Measurements from ENCODE around the gene FUCA1. TPM values are rescaled to one million over a fixed set of nuclear protein-coding genes. Genes with fewer than 3 reads are reported as not detected.

Gene FUCA1
- total RNA-seq, 2 donors from 2014 or later, result 17.0 to 21.0 TPM

DNA sequence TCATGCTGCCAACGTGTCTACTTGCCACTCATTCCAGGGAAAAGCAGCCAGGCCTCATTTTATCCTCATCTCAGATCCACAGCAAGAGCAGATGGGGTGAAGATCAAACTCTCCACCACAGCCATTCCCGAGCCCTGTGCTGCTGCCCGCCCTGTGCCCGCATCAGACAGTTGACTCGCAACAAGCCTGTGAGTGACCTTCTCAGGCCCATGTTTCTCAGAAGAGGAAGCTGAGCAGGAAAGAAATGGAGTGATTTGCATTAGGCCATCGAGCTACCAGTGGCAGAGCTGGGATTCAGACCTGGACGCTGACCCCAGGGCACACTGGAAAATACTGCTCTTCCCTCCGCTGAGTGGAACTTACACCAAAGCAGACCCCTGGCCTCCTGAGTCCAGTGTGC is 43.8 kb upstream of the FUCA1 start:
- no peaks in the 10 kb centered on the region for H3K9me3 ChIP-seq
- H3K4me3 ChIP-seq, result no peak overlapping the region
- TF ChIP-seq, protein P1, sequence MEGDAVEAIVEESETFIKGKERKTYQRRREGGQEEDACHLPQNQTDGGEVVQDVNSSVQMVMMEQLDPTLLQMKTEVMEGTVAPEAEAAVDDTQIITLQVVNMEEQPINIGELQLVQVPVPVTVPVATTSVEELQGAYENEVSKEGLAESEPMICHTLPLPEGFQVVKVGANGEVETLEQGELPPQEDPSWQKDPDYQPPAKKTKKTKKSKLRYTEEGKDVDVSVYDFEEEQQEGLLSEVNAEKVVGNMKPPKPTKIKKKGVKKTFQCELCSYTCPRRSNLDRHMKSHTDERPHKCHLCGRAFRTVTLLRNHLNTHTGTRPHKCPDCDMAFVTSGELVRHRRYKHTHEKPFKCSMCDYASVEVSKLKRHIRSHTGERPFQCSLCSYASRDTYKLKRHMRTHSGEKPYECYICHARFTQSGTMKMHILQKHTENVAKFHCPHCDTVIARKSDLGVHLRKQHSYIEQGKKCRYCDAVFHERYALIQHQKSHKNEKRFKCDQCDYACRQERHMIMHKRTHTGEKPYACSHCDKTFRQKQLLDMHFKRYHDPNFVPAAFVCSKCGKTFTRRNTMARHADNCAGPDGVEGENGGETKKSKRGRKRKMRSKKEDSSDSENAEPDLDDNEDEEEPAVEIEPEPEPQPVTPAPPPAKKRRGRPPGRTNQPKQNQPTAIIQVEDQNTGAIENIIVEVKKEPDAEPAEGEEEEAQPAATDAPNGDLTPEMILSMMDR (IDR thresholded peaks at IDR 0.05), result no peak
- DNase-seq (ENCODE audit: low spot score), result no peak
- no peaks in the 10 kb centered on the region for H3K36me3 ChIP-seq
- H3K4me1 ChIP-seq, result no peaks in the 10 kb centered on the region
- no peaks in the 10 kb centered on the region for H3K27me3 ChIP-seq
- no peak overlapping the region for H3K27ac ChIP-seq

DNA sequence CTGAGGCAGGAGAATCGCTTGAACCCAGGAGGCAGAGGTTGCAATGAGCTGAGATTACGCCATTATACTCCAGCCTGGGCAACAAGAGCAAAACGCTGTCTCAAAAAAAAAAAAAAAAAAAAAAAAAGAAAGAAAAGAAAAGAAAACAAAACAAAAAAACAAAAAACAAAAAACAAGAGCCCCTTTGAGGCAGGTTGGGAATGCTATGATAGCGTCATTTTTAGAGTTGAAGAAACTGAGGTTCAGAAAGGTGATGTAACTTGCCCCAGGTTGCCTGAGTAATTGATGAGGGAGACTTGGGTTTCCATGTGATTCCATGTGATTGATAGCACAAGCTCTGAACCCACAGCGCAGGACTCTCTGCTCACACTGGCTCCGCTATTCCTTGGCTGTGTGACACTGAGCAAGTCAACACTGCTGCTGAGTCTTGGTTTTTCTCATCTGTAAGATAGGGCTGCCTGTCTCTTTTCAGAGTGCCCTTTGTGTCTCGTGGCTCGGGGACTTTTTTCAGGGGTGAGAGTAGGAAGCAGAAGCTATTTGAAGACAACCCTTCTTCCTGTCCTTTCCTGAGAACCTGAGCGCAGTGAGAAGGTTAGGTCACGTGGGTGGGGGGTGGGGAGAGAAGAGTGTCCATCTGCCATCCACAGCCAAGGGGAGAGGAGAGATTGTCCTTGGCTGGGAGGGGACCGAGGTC is 42.6 kb upstream of the FUCA1 start:
- Histone ChIP-seq H3K36me3 (no peaks in the 10 kb centered on the region), H3K27me3 (no peaks in the 10 kb centered on the region), H3K4me1 (no peaks in the 10 kb centered on the region), H3K4me3 (no peak overlapping the region), H3K27ac (no peak overlapping the region), H3K9me3 (no peaks in the 10 kb centered on the region)
- DNase-seq (ENCODE audit: low spot score), result no peak
- TF ChIP-seq, protein P1 (IDR thresholded peaks at IDR 0.05), result no peak

DNA sequence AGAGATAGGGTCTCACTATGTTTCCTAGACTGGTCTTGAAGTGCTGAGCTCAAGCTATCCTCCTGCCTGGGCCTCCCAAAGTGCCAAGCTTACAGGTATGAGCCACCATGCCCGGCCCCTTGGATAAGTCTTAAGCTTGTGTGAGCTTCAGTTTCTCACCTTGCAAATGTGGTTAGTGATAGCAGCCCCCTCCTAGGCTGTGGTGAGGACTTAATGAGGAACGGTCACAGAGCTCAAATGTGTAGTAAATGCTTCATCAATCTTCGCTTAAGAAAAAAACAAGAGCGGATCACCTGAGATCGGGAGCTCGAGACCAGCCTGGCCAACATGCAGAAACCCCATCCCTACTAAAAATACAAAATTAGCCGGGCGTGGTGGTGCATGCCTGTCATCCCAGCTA is 42.1 kb upstream of the FUCA1 start:
- no peaks in the 10 kb centered on the region for H3K9me3 ChIP-seq
- H3K27me3 ChIP-seq, result no peaks in the 10 kb centered on the region
- no peaks in the 10 kb centered on the region for H3K4me1 ChIP-seq
- no peak for DNase-seq (ENCODE audit: low spot score)
- H3K36me3 ChIP-seq, result no peaks in the 10 kb centered on the region
- TF ChIP-seq, protein P1 (IDR thresholded peaks at IDR 0.05), result no peak
- no peak overlapping the region for H3K27ac ChIP-seq
- H3K4me3 ChIP-seq, result no peak overlapping the region

DNA sequence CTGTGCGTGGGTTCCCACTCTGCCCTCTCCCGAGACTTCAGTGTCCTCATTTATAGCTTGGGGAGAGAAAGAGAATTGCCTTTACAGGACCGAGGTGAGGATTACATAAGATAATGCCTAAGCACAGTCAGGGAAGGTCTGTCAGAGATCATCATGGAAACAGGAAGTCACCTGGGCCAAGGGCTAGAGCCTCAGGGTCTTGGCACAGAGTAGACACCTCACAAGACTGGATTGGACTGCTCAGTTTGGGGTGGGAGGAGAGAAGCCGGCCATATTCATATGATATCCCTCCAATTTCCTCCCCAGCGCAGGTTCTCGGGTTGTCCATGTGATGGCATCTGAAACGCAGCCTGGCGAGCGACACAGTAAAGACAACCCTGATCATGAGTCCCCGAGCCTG is 41.3 kb upstream of the FUCA1 start:
- H3K9me3 ChIP-seq, result no peaks in the 10 kb centered on the region
- H3K27me3 ChIP-seq, result no peaks in the 10 kb centered on the region
- no peaks in the 10 kb centered on the region for H3K36me3 ChIP-seq
- TF ChIP-seq, protein P1 (IDR thresholded peaks at IDR 0.05), result no peak
- DNase-seq (ENCODE audit: low spot score), result no peak
- H3K27ac ChIP-seq, result no peak overlapping the region
- no peak overlapping the region for H3K4me3 ChIP-seq
- H3K4me1 ChIP-seq, result no peaks in the 10 kb centered on the region

DNA sequence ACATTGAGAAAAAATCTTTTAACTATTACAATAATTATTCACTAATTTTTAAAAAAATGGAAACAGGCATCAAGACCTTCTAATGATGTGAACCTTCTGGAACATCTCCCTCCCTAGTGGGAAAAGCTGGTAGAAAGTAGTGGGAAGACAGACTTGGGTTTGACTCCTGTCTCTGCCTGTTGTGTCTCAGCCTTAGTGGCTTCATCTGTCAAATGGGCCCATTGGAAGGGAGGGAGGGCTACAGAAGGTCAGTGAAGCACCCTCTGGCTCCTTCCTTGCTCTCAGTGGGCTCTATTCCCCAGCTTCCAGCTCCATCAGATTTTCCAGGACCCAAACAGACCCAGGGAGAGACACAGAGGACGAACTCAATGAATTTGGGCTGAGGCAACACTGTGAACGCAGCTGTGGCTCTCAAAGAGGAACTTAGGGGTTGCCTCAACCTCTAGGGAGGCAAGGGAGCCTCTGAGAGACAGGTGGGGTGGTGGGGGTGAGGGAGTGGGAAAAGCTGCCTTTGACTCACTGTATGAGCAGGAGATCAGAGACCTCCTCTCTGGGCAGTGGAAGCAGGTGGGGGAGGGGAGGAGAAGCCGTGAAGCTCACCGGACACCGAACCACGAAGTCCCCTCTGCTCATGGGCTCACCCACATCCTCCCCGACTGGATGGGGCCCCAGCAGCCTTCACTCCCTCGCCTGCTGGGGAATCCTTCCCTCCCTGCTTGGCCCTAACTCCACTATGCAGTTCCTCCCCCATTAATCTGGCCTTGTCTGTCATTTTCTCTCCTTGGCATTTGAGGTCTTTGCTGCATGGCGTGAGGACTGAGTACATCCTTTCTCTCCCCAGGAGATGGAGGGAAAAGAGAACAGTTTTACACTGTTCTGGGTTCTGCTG is 40.6 kb upstream of the FUCA1 start:
- TF ChIP-seq, protein P1 (IDR thresholded peaks at IDR 0.05), result no peak
- H3K4me1 ChIP-seq, result no peaks in the 10 kb centered on the region
- H3K36me3 ChIP-seq, result no peaks in the 10 kb centered on the region
- H3K4me3 ChIP-seq, result no peak overlapping the region
- peaks cover 0 to 3% of the 10 kb centered on the region in 2 donors for H3K27me3 ChIP-seq
- H3K9me3 ChIP-seq, result no peaks in the 10 kb centered on the region
- H3K27ac ChIP-seq, result no peak overlapping the region
- DNase-seq (ENCODE audit: low spot score), result no peak
